Muscle layer of duodenum (tissue), 2 donors: ENCODE measurements around the gene SERPINH1.

Experiments used
- H3K27ac ChIP-seq: one replicate; pipeline ENCODE4 v1.7.0; 2013; ENCODE audit warnings: mild to moderate bottlenecking, low read length
- H3K27me3 ChIP-seq: one replicate; pipeline ENCODE4 v1.7.0; 2013; ENCODE audit warnings: low read depth, mild to moderate bottlenecking, control low read depth, low read length
- H3K36me3 ChIP-seq, 2 donors: one replicate each; pipeline ENCODE4 v1.7.0; 2013; ENCODE audit warnings: low read length in 2 of 2, control low read depth in 1 of 2, mild to moderate bottlenecking in 1 of 2; ENCODE audit not compliant: insufficient read depth in 2 of 2, control insufficient read depth in 1 of 2
- H3K4me1 ChIP-seq, 2 donors: one replicate each; pipeline ENCODE4 v1.7.0; 2013; ENCODE audit warnings: low read length in 2 of 2, mild to moderate bottlenecking in 2 of 2, control low read depth in 1 of 2, moderate library complexity in 1 of 2; ENCODE audit not compliant: insufficient read depth in 2 of 2, control insufficient read depth in 1 of 2
- H3K4me3 ChIP-seq, 2 donors: one replicate each; pipeline ENCODE4 v1.7.0; 2013; ENCODE audit warnings: low read length in 2 of 2, low read depth in 1 of 2, mild to moderate bottlenecking in 1 of 2
- H3K9me3 ChIP-seq, 2 donors: one replicate each; pipeline ENCODE4 v1.7.0; 2013; ENCODE audit warnings: low read length in 2 of 2, control low read depth in 1 of 2, mild to moderate bottlenecking in 1 of 2; ENCODE audit not compliant: control insufficient read depth in 1 of 2
- donor health status: healthy.

Gene SERPINH1

GRCh38 chr11:75547617-75548058 is 14.4 kb upstream of the SERPINH1 start:
- Histone ChIP-seq H3K9me3 (no peaks in the 10 kb centered on the region), H3K27me3 (no peaks in the 10 kb centered on the region), H3K4me3 (peak overlapping the region in 1 of 2 donors; percentile 15), H3K4me1 (peaks cover 0 to 6% of the 10 kb centered on the region in 2 donors), H3K36me3 (no peaks in the 10 kb centered on the region), H3K27ac (no peak overlapping the region)

GRCh38 chr11:75548595-75549272 is 13.3 kb upstream of the SERPINH1 start:
- Histone ChIP-seq H3K27ac (no peak overlapping the region), H3K27me3 (no peaks in the 10 kb centered on the region), H3K36me3 (no peaks in the 10 kb centered on the region), H3K9me3 (no peaks in the 10 kb centered on the region), H3K4me3 (no peak overlapping the region), H3K4me1 (peaks cover under 1 to 13% of the 10 kb centered on the region in 2 donors)

- Histone ChIP-seq H3K27ac (no peak overlapping the region), H3K27me3 (no peaks in the 10 kb centered on the region), H3K9me3 (no peaks in the 10 kb centered on the region), H3K36me3 (no peaks in the 10 kb centered on the region), H3K4me1 (peaks cover 5 to 20% of the 10 kb centered on the region in 2 donors), H3K4me3 (no peak overlapping the region)
Observed at GRCh38 chr11:75549370-75549958, 12.6 kb upstream of the SERPINH1 start.

GRCh38 chr11:75553182-75553581 is 8.9 kb upstream of the SERPINH1 start:
- H3K4me3 ChIP-seq: no peak overlapping the region
- H3K4me1 ChIP-seq: peaks cover 12 to 40% of the 10 kb centered on the region in 2 donors
- H3K27me3 ChIP-seq: no peaks in the 10 kb centered on the region
- peak overlapping the region; percentile 80 for H3K27ac ChIP-seq
- H3K36me3 ChIP-seq: no peaks in the 10 kb centered on the region
- no peaks in the 10 kb centered on the region for H3K9me3 ChIP-seq

GRCh38 chr11:75553889-75554257 is 8.2 kb upstream of the SERPINH1 start:
- peaks cover 15 to 47% of the 10 kb centered on the region in 2 donors for H3K4me1 ChIP-seq
- H3K36me3 ChIP-seq: no peaks in the 10 kb centered on the region
- H3K27ac ChIP-seq: peak overlapping the region; percentile 80
- H3K9me3 ChIP-seq: no peaks in the 10 kb centered on the region
- peak overlapping the region in 1 of 2 donors; percentile 29 for H3K4me3 ChIP-seq
- H3K27me3 ChIP-seq: no peaks in the 10 kb centered on the region

GRCh38 chr11:75554258-75555022 is 7.6 kb upstream of the SERPINH1 start:
- Histone ChIP-seq H3K4me1 (peaks cover 21 to 53% of the 10 kb centered on the region in 2 donors), H3K36me3 (no peaks in the 10 kb centered on the region), H3K4me3 (peak overlapping the region; percentile 28 to 29), H3K27ac (peak overlapping the region; percentile 84), H3K27me3 (no peaks in the 10 kb centered on the region), H3K9me3 (no peaks in the 10 kb centered on the region)

- peaks cover 24 to 60% of the 10 kb centered on the region in 2 donors for H3K4me1 ChIP-seq
- no peaks in the 10 kb centered on the region for H3K36me3 ChIP-seq
- no peaks in the 10 kb centered on the region for H3K27me3 ChIP-seq
- H3K9me3 ChIP-seq: no peaks in the 10 kb centered on the region
- H3K4me3 ChIP-seq: peak overlapping the region; percentile 28 to 29
- H3K27ac ChIP-seq: peak overlapping the region; percentile 84
Observed at GRCh38 chr11:75555079-75555811, 6.8 kb upstream of the SERPINH1 start.

GRCh38 chr11:75556275-75556674 is 5.8 kb upstream of the SERPINH1 start:
- Histone ChIP-seq H3K27ac (no peak overlapping the region), H3K36me3 (no peaks in the 10 kb centered on the region), H3K27me3 (no peaks in the 10 kb centered on the region), H3K4me1 (peaks cover 24 to 68% of the 10 kb centered on the region in 2 donors), H3K4me3 (no peak overlapping the region), H3K9me3 (no peaks in the 10 kb centered on the region)

- Histone ChIP-seq H3K27me3 (no peaks in the 10 kb centered on the region), H3K27ac (peak overlapping the region; percentile 87), H3K9me3 (no peaks in the 10 kb centered on the region), H3K4me3 (peak overlapping the region in 1 of 2 donors; percentile 32), H3K36me3 (peaks cover 0 to 5% of the 10 kb centered on the region in 2 donors), H3K4me1 (peaks cover 27 to 74% of the 10 kb centered on the region in 2 donors)
Observed at GRCh38 chr11:75557666-75558494, 4.2 kb upstream of the SERPINH1 start.
